HFF-Myc (cell line): ENCODE measurements around the gene TSC22D1.

Source experiments
- DNase-seq: peaks from one replicate; pipeline ENCODE4 v3.0.0-alpha.2; 2011; ENCODE audit warnings: low read depth; ENCODE audit errors: extremely low read depth
- H3K4me3 ChIP-seq: replicated peaks from 2 replicates; pipeline ENCODE4 v1.5.1; 2011; ENCODE audit warnings: low read depth, mild to moderate bottlenecking, control low read depth, low read length
- CTCF ChIP-seq: IDR thresholded peaks from 2 replicates; pipeline ENCODE4 v1.5.1; 2012; ENCODE audit warnings: mild to moderate bottlenecking, low read depth, low read length, control low read depth; ENCODE audit errors: missing control alignments

The TSC22D1 gene

GRCh38 chr13:44404261-44405132 lies 171.6 kb downstream of the TSC22D1 start:
- no peak overlapping the region for H3K4me3 ChIP-seq
- no peak for DNase-seq
- no peak for TF ChIP-seq CTCF

GRCh38 chr13:44403461-44404056 lies 172.6 kb downstream of the TSC22D1 start:
- DNase-seq, result no peak
- TF ChIP-seq CTCF, result no peak
- no peak overlapping the region for H3K4me3 ChIP-seq

GRCh38 chr13:44402899-44403445 lies 173.2 kb downstream of the TSC22D1 start:
- no peak for TF ChIP-seq CTCF
- H3K4me3 ChIP-seq, result no peak overlapping the region
- DNase-seq, result no peak

GRCh38 chr13:44401577-44401976 lies 174.6 kb downstream of the TSC22D1 start:
- H3K4me3 ChIP-seq, result no peak overlapping the region
- TF ChIP-seq CTCF, result no peak
- DNase-seq, result no peak

- no peak for TF ChIP-seq CTCF
- DNase-seq, result no peak
- no peak overlapping the region for H3K4me3 ChIP-seq
Observed at GRCh38 chr13:44400736-44401135, 175.4 kb downstream of the TSC22D1 start.

GRCh38 chr13:44399074-44399473 lies 177.1 kb downstream of the TSC22D1 start:
- no peak for TF ChIP-seq CTCF
- DNase-seq, result no peak
- no peak overlapping the region for H3K4me3 ChIP-seq
